HEK293 (cell line): Measurements from ENCODE around the gene KPNA1.

Source experiments
- CTCF ChIA-PET: fragments of 350-600 bp; formaldehyde crosslinking; extraction: SDS; loops from one replicate; lab custom pipeline; 2021; ENCODE audit warnings: antibody characterized with exemption; lab: Yijun Ruan, JAX
- POLR2A ChIA-PET: fragments of 300-600 bp; formaldehyde crosslinking; extraction: SDS; loops from one replicate; lab custom pipeline; 2020; ENCODE audit warnings: antibody characterized with exemption, inconsistent platforms; lab: Yijun Ruan, JAX
- H3K27ac ChIP-seq: fragments of 200-500 bp; sonication (Bioruptor generic); 2 replicates; pipeline ENCODE4 v1.5.1; 2014; ENCODE audit warnings: low read depth, low read length, control low read depth, inconsistent platforms; ENCODE audit errors: extremely low read depth
- H3K36me3 ChIP-seq, 2 experiments: fragments of 200-500 bp in 1 of 2; sonication (Bioruptor generic) in 1 of 2; 1 replicate in 1 of 2; 2 replicates in 1 of 2; pipeline ENCODE4 v1.5.1; 2014 to 2017; ENCODE audit warnings: inconsistent platforms in 2 of 2, low read length in 2 of 2; ENCODE audit not compliant: control insufficient read depth in 2 of 2, insufficient read depth in 1 of 2
- H3K4me1 ChIP-seq: fragments of 200-500 bp; sonication (Bioruptor generic); 2 replicates; pipeline ENCODE4 v1.5.1; 2014; ENCODE audit warnings: mild to moderate bottlenecking, low read length, inconsistent platforms; ENCODE audit not compliant: control insufficient read depth, insufficient read depth
- H3K4me3 ChIP-seq: 2 replicates; pipeline ENCODE4 v1.5.1; 2011; ENCODE audit warnings: low read depth, mild to moderate bottlenecking, control low read depth, low read length, moderate library complexity
- H3K9me3 ChIP-seq: fragments of 200-500 bp; sonication (Bioruptor generic); 2 replicates; pipeline ENCODE4 v1.5.1; 2014; ENCODE audit warnings: low read depth, low read length, inconsistent platforms; ENCODE audit not compliant: control insufficient read depth, insufficient read depth
- HOXD13 ChIP-seq: sonication (generic); formaldehyde crosslinking; IDR thresholded peaks from 2 replicates; pipeline ENCODE4 v1.8.0; 2022; ENCODE audit warnings: missing genetic modification reagents, borderline replicate concordance
- OSR2 ChIP-seq: fragments of 450-650 bp; formaldehyde crosslinking; IDR thresholded peaks from 2 replicates; pipeline ENCODE4 v1.5.1; 2016; ENCODE audit warnings: missing biosample characterization, missing genetic modification characterization
- OVOL3 ChIP-seq: fragments of 450-650 bp; formaldehyde crosslinking; IDR thresholded peaks from 2 replicates; pipeline ENCODE4 v1.5.1; 2016; ENCODE audit warnings: missing biosample characterization, missing genetic modification characterization
- ZNF112 ChIP-seq: fragments of 450-650 bp; formaldehyde crosslinking; IDR thresholded peaks from 2 replicates; pipeline ENCODE4 v1.5.0; 2017; ENCODE audit warnings: missing biosample characterization, missing genetic modification characterization
- ZNF114 ChIP-seq: fragments of 450-650 bp; formaldehyde crosslinking; IDR thresholded peaks from 2 replicates; pipeline ENCODE4 v1.5.0; 2017; ENCODE audit warnings: missing biosample characterization, missing genetic modification characterization
- ZNF23 ChIP-seq: fragments of 450-650 bp; formaldehyde crosslinking; IDR thresholded peaks from 2 replicates; pipeline ENCODE4 v1.5.1; 2016; ENCODE audit warnings: missing biosample characterization, missing genetic modification characterization, borderline replicate concordance
- ZNF530 ChIP-seq: fragments of 450-650 bp; formaldehyde crosslinking; IDR thresholded peaks from 2 replicates; pipeline ENCODE4 v1.5.1; 2016; ENCODE audit warnings: low read depth, missing biosample characterization, missing genetic modification characterization
- ZNF549 ChIP-seq: fragments of 450-650 bp; IDR thresholded peaks from 2 replicates; pipeline ENCODE4 v1.5.1; 2018; ENCODE audit warnings: missing biosample characterization, missing genetic modification characterization, mild to moderate bottlenecking, inconsistent platforms, moderate library complexity
- ZNF658 ChIP-seq: fragments of 450-650 bp; formaldehyde crosslinking; IDR thresholded peaks from 2 replicates; pipeline ENCODE4; 2016; ENCODE audit warnings: missing biosample characterization, missing genetic modification characterization
- ZNF777 ChIP-seq: fragments of 450-650 bp; formaldehyde crosslinking; IDR thresholded peaks from 2 replicates; pipeline ENCODE4 v1.5.1; 2017; ENCODE audit warnings: missing biosample characterization, missing genetic modification characterization, borderline replicate concordance
- TF ChIP-seq, protein P1 (sequence below): fragments of 450-650 bp; formaldehyde crosslinking; IDR thresholded peaks from 2 replicates; pipeline ENCODE4 v1.5.1; 2016; ENCODE audit warnings: missing biosample characterization, missing genetic modification characterization
- TF ChIP-seq, protein P2 (sequence below): fragments of 450-650 bp; formaldehyde crosslinking; optimal IDR thresholded peaks from 2 replicates; pipeline ENCODE3; 2016; ENCODE audit warnings: missing biosample characterization, mild to moderate bottlenecking, missing genetic modification characterization
- TF ChIP-seq, protein P3 (sequence below): fragments of 450-650 bp; formaldehyde crosslinking; IDR thresholded peaks from 2 replicates; pipeline ENCODE4 v1.5.1; 2016; ENCODE audit warnings: missing biosample characterization, missing genetic modification characterization, low read depth

KPNA1 gene

DNA sequence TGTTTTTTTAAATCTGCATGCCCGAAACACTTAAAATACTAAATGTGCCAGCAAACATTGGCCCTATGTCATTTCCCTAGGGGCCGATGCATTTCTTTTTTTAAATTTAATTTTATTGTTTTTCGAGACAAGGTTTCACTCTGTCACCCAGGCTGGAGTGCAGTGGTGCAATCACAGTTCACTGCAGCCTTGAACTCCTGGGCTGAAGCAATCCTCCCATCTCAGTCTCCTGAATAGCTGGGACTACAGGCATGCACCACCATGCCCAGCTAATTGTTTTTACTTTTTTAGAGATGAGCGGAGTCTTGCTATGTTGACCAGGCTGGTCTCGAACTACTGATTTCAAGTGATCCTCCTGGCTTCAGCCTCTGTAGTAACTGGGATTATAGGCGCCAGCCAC lies 43.9 kb upstream of the KPNA1 start:
- CTCF ChIA-PET = interaction anchor here (0.7 to 2.4 kb wide), 3 partner anchors 27 to 120 kb away, joined by 3 to 14 read pairs (median 3); no protein-coding TSS in a partner anchor
- H3K4me1 ChIP-seq = no peaks in the 10 kb centered on the region
- TF ChIP-seq, protein P1, sequence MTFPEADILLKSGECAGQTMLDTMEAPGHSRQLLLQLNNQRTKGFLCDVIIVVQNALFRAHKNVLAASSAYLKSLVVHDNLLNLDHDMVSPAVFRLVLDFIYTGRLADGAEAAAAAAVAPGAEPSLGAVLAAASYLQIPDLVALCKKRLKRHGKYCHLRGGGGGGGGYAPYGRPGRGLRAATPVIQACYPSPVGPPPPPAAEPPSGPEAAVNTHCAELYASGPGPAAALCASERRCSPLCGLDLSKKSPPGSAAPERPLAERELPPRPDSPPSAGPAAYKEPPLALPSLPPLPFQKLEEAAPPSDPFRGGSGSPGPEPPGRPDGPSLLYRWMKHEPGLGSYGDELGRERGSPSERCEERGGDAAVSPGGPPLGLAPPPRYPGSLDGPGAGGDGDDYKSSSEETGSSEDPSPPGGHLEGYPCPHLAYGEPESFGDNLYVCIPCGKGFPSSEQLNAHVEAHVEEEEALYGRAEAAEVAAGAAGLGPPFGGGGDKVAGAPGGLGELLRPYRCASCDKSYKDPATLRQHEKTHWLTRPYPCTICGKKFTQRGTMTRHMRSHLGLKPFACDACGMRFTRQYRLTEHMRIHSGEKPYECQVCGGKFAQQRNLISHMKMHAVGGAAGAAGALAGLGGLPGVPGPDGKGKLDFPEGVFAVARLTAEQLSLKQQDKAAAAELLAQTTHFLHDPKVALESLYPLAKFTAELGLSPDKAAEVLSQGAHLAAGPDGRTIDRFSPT (tag by site-specific recombination) = no peak
- TF ChIP-seq ZNF114 = no peak
- no peak for TF ChIP-seq ZNF777 (tag by site-specific recombination)
- TF ChIP-seq, protein P2, sequence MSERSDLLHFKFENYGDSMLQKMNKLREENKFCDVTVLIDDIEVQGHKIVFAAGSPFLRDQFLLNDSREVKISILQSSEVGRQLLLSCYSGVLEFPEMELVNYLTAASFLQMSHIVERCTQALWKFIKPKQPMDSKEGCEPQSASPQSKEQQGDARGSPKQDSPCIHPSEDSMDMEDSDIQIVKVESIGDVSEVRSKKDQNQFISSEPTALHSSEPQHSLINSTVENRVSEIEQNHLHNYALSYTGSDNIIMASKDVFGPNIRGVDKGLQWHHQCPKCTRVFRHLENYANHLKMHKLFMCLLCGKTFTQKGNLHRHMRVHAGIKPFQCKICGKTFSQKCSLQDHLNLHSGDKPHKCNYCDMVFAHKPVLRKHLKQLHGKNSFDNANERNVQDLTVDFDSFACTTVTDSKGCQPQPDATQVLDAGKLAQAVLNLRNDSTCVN (tag by site-specific recombination) = no peak
- TF ChIP-seq HOXD13 (CRISPR knock-in tag) = no peak
- no peak overlapping the region for H3K27ac ChIP-seq
- no peaks in the 10 kb centered on the region for H3K9me3 ChIP-seq
- no peak overlapping the region for H3K4me3 ChIP-seq
- peaks cover 0 to 9% of the 10 kb centered on the region in 2 experiments; a peak in 1 of 3 replicates for H3K36me3 ChIP-seq
- POLR2A ChIA-PET = interaction anchor here (1.8 kb wide), 1 partner anchor 44 kb away, joined by 7 read pairs; the partner anchor contains the start of gene KPNA1

DNA sequence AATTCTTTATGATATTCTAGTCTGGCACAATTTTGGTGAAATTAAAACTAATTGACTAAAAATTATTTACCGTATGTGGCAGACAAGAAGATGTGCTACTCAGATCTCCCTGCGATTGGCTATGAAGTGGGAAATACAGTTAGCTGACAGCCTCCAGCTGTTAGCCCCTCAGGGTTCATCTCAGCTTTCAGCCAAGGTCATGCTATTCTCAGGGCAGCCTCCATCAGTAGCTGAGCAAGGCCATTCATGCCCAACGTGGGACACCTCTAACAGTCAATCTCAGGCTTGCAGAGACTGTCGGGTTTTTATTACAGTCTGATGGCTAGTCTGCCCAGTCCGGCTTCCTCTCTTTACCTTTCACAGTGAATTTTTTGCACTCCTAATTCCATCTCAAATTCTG lies 42.6 kb upstream of the KPNA1 start:
- Histone ChIP-seq H3K9me3 (no peaks in the 10 kb centered on the region), H3K36me3 (peaks cover 0 to 9% of the 10 kb centered on the region in 2 experiments; a peak in 1 of 3 replicates), H3K4me1 (no peaks in the 10 kb centered on the region), H3K27ac (no peak overlapping the region), H3K4me3 (no peak overlapping the region)
- TF ChIP-seq, protein P3, sequence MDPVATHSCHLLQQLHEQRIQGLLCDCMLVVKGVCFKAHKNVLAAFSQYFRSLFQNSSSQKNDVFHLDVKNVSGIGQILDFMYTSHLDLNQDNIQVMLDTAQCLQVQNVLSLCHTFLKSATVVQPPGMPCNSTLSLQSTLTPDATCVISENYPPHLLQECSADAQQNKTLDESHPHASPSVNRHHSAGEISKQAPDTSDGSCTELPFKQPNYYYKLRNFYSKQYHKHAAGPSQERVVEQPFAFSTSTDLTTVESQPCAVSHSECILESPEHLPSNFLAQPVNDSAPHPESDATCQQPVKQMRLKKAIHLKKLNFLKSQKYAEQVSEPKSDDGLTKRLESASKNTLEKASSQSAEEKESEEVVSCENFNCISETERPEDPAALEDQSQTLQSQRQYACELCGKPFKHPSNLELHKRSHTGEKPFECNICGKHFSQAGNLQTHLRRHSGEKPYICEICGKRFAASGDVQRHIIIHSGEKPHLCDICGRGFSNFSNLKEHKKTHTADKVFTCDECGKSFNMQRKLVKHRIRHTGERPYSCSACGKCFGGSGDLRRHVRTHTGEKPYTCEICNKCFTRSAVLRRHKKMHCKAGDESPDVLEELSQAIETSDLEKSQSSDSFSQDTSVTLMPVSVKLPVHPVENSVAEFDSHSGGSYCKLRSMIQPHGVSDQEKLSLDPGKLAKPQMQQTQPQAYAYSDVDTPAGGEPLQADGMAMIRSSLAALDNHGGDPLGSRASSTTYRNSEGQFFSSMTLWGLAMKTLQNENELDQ (tag by site-specific recombination) = no peak
- TF ChIP-seq ZNF549 (tag by site-specific recombination) = no peak
- no peak for TF ChIP-seq ZNF23 (tag by site-specific recombination)
- TF ChIP-seq OSR2 (tag by site-specific recombination) = no peak
- TF ChIP-seq ZNF112 (tag by site-specific recombination) = no peak
- CTCF ChIA-PET = interaction anchor here (0.7 kb wide), 1 partner anchor 122 kb away, joined by 3 read pairs; no protein-coding TSS in a partner anchor
- POLR2A ChIA-PET = no interaction called here

DNA sequence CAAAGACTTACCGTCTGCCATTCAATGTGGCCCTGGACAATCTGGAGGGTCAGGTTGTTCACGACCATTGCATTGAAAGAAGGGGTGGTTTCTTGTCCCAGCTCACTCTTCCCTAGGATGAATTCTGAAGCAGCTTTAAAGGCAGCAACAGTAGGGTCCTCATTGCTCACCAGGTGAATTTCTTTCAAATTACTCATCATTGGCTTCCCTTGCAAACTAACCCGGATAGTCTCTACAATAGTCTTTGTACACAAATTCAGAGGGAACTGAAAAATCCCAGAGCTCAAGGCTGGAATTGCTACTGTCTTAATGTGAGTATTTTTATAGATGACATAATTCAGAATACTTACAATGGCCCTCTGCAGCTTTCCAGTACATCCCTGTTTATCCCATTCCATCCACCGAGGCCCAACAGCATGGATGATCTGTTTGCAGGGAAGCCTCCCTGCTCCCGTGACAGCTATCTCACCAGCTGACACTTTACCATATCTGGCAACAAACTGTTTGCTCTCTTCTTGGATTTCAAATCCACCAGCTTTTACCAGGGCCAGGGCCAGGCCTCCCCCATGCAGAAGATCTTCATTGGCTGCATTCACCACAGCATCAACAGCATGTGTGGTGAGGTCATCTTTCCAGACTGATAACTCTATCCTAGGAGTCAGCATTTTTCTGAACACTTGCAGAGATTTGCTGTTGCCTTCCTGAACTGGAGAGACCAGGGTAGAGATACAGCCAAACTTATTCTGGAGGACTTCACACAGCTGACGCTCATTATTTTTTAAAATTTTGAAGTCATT lies 40.7 kb upstream of the KPNA1 start:
- ChIA-PET POLR2A (interaction anchor here (0.7 kb wide), 1 partner anchor 22 kb away, joined by 6 read pairs; no protein-coding TSS in a partner anchor), CTCF (interaction anchor here (0.8 kb wide), 1 partner anchor 124 kb away, joined by 3 read pairs; no protein-coding TSS in a partner anchor)
- H3K4me3 ChIP-seq = no peak overlapping the region
- H3K9me3 ChIP-seq = no peaks in the 10 kb centered on the region
- no peaks in the 10 kb centered on the region for H3K4me1 ChIP-seq
- TF ChIP-seq ZNF530 = no peak
- no peak for TF ChIP-seq OVOL3
- TF ChIP-seq ZNF658 (tag by site-specific recombination) = no peak
- TF ChIP-seq, all 188 proteins: peak for 0
- peaks cover 0 to 13% of the 10 kb centered on the region in 2 experiments; a peak in 1 of 3 replicates for H3K36me3 ChIP-seq
- H3K27ac ChIP-seq = no peak overlapping the region
